ENCODE data around the gene OR4F6. TPM values are rescaled to one million over a fixed set of nuclear protein-coding genes. Genes with fewer than 3 reads are reported as not detected.

Gene OR4F6
- total and polyA plus RNA-seq, 2 of the 13 experiments (the other 11 are each of a cell fraction or from before 2014, with no cell fraction given) = not detected

DNA sequence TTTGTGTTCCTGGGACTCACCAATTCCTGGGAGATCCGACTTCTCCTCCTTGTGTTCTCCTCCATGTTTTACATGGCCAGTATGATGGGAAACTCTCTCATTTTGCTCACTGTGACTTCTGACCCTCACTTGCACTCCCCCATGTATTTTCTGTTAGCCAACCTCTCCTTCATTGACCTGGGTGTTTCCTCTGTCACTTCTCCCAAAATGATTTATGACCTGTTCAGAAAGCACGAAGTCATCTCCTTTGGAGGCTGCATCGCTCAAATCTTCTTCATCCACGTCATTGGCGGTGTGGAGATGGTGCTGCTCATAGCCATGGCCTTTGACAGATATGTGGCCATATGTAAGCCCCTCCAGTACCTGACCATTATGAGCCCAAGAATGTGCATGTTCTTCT is 25.5 kb downstream of the OR4F6 start:
- Histone ChIP-seq H3K4me3 (replicated peaks in 1 of 3; ENCODE audit: insufficient read depth in 1 of 3, low read depth in 2 of 3, low read length in 3 of 3) (no peak overlapping the region), H3K27ac (ENCODE audit: extremely low read length, insufficient read depth, low read length) (no peak overlapping the region), H3K4me2 (ENCODE audit: low read depth, low read length) (no peak overlapping the region), H3K9me3 (ENCODE audit: low read length) (no peaks in the 10 kb centered on the region), H3K79me2 (ENCODE audit: insufficient read depth, low read length) (no peaks in the 10 kb centered on the region), H3K9ac (ENCODE audit: insufficient read depth, low read depth, low read length) (no peak overlapping the region), H3K27me3 (ENCODE audit: control insufficient read depth in 1 of 2, insufficient read depth in 2 of 2, low read length in 2 of 2) (peaks cover 0 to 11% of the 10 kb centered on the region in 2 experiments; a peak in 3 of 5 replicates), H4K20me1 (ENCODE audit: insufficient read depth, low read length) (no peaks in the 10 kb centered on the region), H2AFZ (ENCODE audit: low read length) (no peak overlapping the region), H3K4me1 (ENCODE audit: insufficient read depth, low read length) (no peaks in the 10 kb centered on the region), H3K36me3 (replicated peaks in 1 of 2; ENCODE audit: control insufficient read depth in 1 of 2, insufficient read depth in 2 of 2, low read length in 2 of 2) (no peaks in the 10 kb centered on the region)
- in situ Hi-C loops (cut with HindIII; ENCODE audit: extremely low pct_ligation_motif_present, low pct_unique_long_range_greater_than_20kb) = no loop called here
- POLR2A ChIA-PET = no interaction called here
- no TSS peak for BruUV-seq (replicated peaks)
- no peak for FAIRE-seq
- no peak for TF ChIP-seq MEIS1 (CRISPR knock-in tag; IDR thresholded peaks at IDR 0.05; ENCODE audit: borderline replicate concordance)
- TF ChIP-seq, protein P1, sequence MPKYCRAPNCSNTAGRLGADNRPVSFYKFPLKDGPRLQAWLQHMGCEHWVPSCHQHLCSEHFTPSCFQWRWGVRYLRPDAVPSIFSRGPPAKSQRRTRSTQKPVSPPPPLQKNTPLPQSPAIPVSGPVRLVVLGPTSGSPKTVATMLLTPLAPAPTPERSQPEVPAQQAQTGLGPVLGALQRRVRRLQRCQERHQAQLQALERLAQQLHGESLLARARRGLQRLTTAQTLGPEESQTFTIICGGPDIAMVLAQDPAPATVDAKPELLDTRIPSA (CRISPR knock-in tag; IDR thresholded peaks at IDR 0.05; ENCODE audit: borderline replicate concordance) = no peak
- TF ChIP-seq NFKBIZ (CRISPR knock-in tag; IDR thresholded peaks at IDR 0.05) = no peak
- no peak for TF ChIP-seq AGO2 (optimal IDR thresholded peaks at IDR 0.05; ENCODE audit: low read depth, low read length)
- no peak for TF ChIP-seq PHF8 (CRISPR knock-in tag; IDR thresholded peaks at IDR 0.05)
- TF ChIP-seq ZNF20 (CRISPR knock-in tag; IDR thresholded peaks at IDR 0.05) = no peak
- no peak for TF ChIP-seq ZNF17 (CRISPR knock-in tag; IDR thresholded peaks at IDR 0.05)
- TF ChIP-seq RFX5 (IDR thresholded peaks at IDR 0.05; ENCODE audit: low read depth, low read length) = no peak
- TF ChIP-seq JUN (CRISPR knock-in tag; IDR thresholded peaks at IDR 0.05) = no peak
- TF ChIP-seq ELF1 (CRISPR knock-in tag; IDR thresholded peaks at IDR 0.05) = no peak
- no peak for TF ChIP-seq NFYB (CRISPR knock-in tag; IDR thresholded peaks at IDR 0.05)
- CTCF ChIA-PET (ENCODE audit: low intra/inter-chr PET ratio, low total read pairs) = no interaction called here
- no peak for ATAC-seq
- DNase-seq (ENCODE audit: low spot score) = no peak
- 0% methylated on average over 5 of the region's 5 CpGs for WGBS (ENCODE audit: low lambda C conversion rate)
- intact Hi-C loops (cut with micrococcal nuclease; ENCODE audit: unreplicated experiment) = no loop called here
